ENCODE measurements around the gene PPWD1. TPM values are rescaled to one million over a fixed set of nuclear protein-coding genes. Genes with fewer than 3 reads are reported as not detected.
"Not testable (repeated sequence)": the region's sequence is repeated elsewhere in the genome, so short reads cannot be mapped to it uniquely, and the experiment has no call there.

PPWD1 gene
- polyA plus RNA-seq, 4 donors = 58.6 to 98.7 (median 74.5) TPM

- not testable (repeated sequence) for DNase-seq (ENCODE audit: low read depth in 4 of 4, low spot score in 2 of 4)
These were observed 58.9 kb downstream of the PPWD1 start for GRCh38 chr5:65621961-65622360.

GRCh38 chr5:65623482-65623881 is 60.4 kb downstream of the PPWD1 start:
- DNase-seq (ENCODE audit: low read depth in 4 of 4, low spot score in 2 of 4) = no peak

GRCh38 chr5:65624025-65624570 is 61.0 kb downstream of the PPWD1 start, which contains the start of gene TRIM23:
Gene TRIM23, minus strand, starts transcription at chr5:65624333. Its CDS starts 59 bp downstream, at chr5:65624274.
- peak in 2 of 4 donors; percentile 36 to 94 for DNase-seq (ENCODE audit: low read depth in 4 of 4, low spot score in 2 of 4)

GRCh38 chr5:65624571-65625555 is 61.8 kb downstream of the PPWD1 start, which contains the start of the genes SHLD3 and TRAPPC13:
Gene SHLD3, plus strand, starts transcription at chr5:65625027. Its CDS starts 4,561 bp downstream, at chr5:65629588.
Gene TRAPPC13, plus strand, starts transcription at chr5:65625027. Its CDS starts 34 bp downstream, at chr5:65625061.
- peak; percentile 89 to 98 (median 92) for DNase-seq (ENCODE audit: low read depth in 4 of 4, low spot score in 2 of 4)

- no peak for DNase-seq (ENCODE audit: low read depth in 4 of 4, low spot score in 2 of 4)
These were observed 62.6 kb downstream of the PPWD1 start for GRCh38 chr5:65625743-65626142.

GRCh38 chr5:65630981-65631380 is 67.9 kb downstream of the PPWD1 start:
- DNase-seq (ENCODE audit: low read depth in 4 of 4, low spot score in 2 of 4) = no peak

Other genes with a start within 250 kb of the PPWD1 start
- gene ADAMTS6, start 81.4 kb upstream of the PPWD1 start, polyA plus RNA-seq (ENCODE audit: insufficient read length in 4 of 4) = 1 to 10 TPM; 1.8 to 3.5 (median 2.5) TPM
- 10 to 100 TPM; 24.1 to 47.3 (median 34.4) TPM for gene CENPK, start 128 bp upstream of the PPWD1 start, polyA plus RNA-seq (ENCODE audit: insufficient read length in 4 of 4)
- 10 to 100 TPM; 21.7 to 25.9 (median 23.4) TPM for gene TRIM23, start 61.0 kb downstream of the PPWD1 start, polyA plus RNA-seq (ENCODE audit: insufficient read length in 4 of 4)
- 1 to 10 TPM; 3.9 to 5.1 (median 4.0) TPM for gene SHLD3, start 61.7 kb downstream of the PPWD1 start, polyA plus RNA-seq (ENCODE audit: insufficient read length in 4 of 4)
- gene TRAPPC13, start 61.7 kb downstream of the PPWD1 start, polyA plus RNA-seq (ENCODE audit: insufficient read length in 4 of 4) = 10 to 100 TPM; 26.5 to 40.1 (median 31.3) TPM
- gene SGTB, start 158.8 kb downstream of the PPWD1 start, polyA plus RNA-seq (ENCODE audit: insufficient read length in 4 of 4) = 10 to 100 TPM in 1 of 4 donors, 1 to 10 TPM in 3; 6.9 to 10.1 (median 8.5) TPM
- 10 to 100 TPM; 32.1 to 36.5 (median 36.1) TPM for gene NLN, start 158.9 kb downstream of the PPWD1 start, polyA plus RNA-seq (ENCODE audit: insufficient read length in 4 of 4)